DND-41 (cell line): Measurements from ENCODE around the gene MSI2.

Experiments
- EZH2 ChIP-seq: IDR thresholded peaks from 3 replicates; pipeline ENCODE4 v1.6.1; 2012; ENCODE audit warnings: borderline replicate concordance, low read depth, mild to moderate bottlenecking, moderate library complexity, low read length, inconsistent platforms; ENCODE audit not compliant: severe bottlenecking
- TF ChIP-seq, protein P1 (sequence below): IDR thresholded peaks from 2 replicates; pipeline ENCODE4 v1.5.1; 2012; ENCODE audit warnings: borderline replicate concordance, low read length, moderate library complexity, mild to moderate bottlenecking; ENCODE audit not compliant: poor library complexity, severe bottlenecking; ENCODE audit errors: extremely low read depth

DNA sequence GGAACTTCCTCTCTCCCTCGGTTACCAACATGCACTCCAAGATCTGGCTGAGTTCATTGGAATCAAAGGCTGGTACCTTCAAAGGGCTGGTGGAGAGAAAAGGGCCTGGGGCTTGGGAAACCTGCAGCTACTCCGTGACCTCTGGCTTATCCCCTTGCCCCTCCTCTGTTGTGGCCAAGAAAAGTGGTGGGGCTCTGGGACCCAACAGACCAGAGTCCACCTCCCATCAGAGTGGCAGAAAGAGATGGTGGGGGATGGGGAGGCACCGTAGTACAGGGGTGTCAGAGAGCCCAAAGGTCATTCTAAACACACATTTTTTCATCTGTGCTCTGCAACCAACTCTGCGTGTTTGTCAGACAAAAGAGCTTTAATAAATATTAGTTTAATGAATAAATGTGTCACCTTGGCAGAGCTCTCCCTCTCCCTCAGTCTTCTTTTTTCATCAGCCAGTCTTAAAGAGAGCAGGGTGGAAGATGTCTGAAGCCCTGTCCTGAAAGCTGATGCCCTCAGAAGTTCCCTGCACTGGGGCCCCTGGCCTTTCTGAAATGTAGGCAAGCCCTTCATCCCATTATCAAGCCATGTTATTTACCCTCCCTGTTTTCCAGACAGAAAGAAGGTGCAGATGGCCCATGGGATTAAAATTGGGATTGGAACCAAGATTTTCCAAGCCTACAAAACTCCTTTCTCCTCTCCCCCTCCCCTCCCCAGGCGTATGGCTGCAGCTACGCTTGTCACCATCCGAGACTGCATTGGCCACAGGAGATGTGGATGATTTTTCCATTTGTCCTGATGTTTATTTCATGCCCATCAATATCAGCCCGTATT is 261.5 kb downstream of the MSI2 start:
- no peak for TF ChIP-seq EZH2
- TF ChIP-seq, protein P1, sequence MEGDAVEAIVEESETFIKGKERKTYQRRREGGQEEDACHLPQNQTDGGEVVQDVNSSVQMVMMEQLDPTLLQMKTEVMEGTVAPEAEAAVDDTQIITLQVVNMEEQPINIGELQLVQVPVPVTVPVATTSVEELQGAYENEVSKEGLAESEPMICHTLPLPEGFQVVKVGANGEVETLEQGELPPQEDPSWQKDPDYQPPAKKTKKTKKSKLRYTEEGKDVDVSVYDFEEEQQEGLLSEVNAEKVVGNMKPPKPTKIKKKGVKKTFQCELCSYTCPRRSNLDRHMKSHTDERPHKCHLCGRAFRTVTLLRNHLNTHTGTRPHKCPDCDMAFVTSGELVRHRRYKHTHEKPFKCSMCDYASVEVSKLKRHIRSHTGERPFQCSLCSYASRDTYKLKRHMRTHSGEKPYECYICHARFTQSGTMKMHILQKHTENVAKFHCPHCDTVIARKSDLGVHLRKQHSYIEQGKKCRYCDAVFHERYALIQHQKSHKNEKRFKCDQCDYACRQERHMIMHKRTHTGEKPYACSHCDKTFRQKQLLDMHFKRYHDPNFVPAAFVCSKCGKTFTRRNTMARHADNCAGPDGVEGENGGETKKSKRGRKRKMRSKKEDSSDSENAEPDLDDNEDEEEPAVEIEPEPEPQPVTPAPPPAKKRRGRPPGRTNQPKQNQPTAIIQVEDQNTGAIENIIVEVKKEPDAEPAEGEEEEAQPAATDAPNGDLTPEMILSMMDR = no peak
